Endothelial cell of umbilical vein (primary cell): ENCODE results near the gene DDR1.

Experiments
- CTCF ChIP-seq, 2 donors: IDR thresholded peaks; 1 replicate in 1 of 2; 2 replicates in 1 of 2; pipeline ENCODE4 v1.5.1; 2011; ENCODE audit warnings: low read length in 2 of 2, mild to moderate bottlenecking in 2 of 2, moderate library complexity in 2 of 2, control low read depth in 1 of 2, inconsistent platforms in 1 of 2, low read depth in 1 of 2; ENCODE audit not compliant: insufficient read depth in 1 of 2; ENCODE audit errors: extremely low read depth in 1 of 2
- FOS ChIP-seq: IDR thresholded peaks from 2 replicates; pipeline ENCODE4 v1.6.1; 2011; ENCODE audit warnings: mild to moderate bottlenecking, low read length, moderate library complexity, borderline replicate concordance; ENCODE audit not compliant: insufficient read depth
- MAX ChIP-seq: IDR thresholded peaks from 2 replicates; pipeline ENCODE4 v1.6.1; 2011; ENCODE audit not compliant: insufficient read depth, insufficient read length
- POLR2A ChIP-seq: IDR thresholded peaks from 2 replicates; pipeline ENCODE4 v1.6.1; 2012; ENCODE audit warnings: low read depth, mild to moderate bottlenecking, control low read depth, low read length
- POLR2AphosphoS5 ChIP-seq: IDR thresholded peaks from 2 replicates; pipeline ENCODE4 v1.6.1; 2012; ENCODE audit warnings: low read depth, mild to moderate bottlenecking, control low read depth, low read length, moderate library complexity; ENCODE audit not compliant: insufficient read depth

- TF ChIP-seq CTCF (IDR thresholded peaks at IDR 0.05; ENCODE audit: extremely low read depth in 1 of 2, insufficient read depth in 1 of 2, low read depth in 1 of 2, low read length in 2 of 2): peak; percentile 10 to 16
- no peak for TF ChIP-seq FOS
- no peak for TF ChIP-seq MAX
- no peak for TF ChIP-seq POLR2AphosphoS5
- TF ChIP-seq POLR2A: no peak
These were observed 8.8 kb downstream of the DDR1 start for GRCh38 chr6:30893001-30893591.
